HG03460 (cell line): Measurements from ENCODE around the gene GORASP1.

ENCODE experiments used
- ATAC-seq: cut with Tn5 transposase; IDR thresholded peaks from one replicate; pipeline ENCODE4 v1.9.1; 2021; ENCODE audit not compliant: unreplicated experiment

The GORASP1 gene

GRCh38 chr3:39107388-39108199, at the start of gene GORASP1, which contains the start of gene TTC21A:
Gene GORASP1, minus strand, starts transcription at chr3:39107627. Its CDS starts 86 bp downstream, at chr3:39107541.
Gene TTC21A, plus strand, starts transcription at chr3:39107680. Its CDS starts 158 bp downstream, at chr3:39107838.
- ATAC-seq: peak; percentile 46

GRCh38 chr3:39156421-39156820, 49.0 kb upstream of the GORASP1 start:
- no peak for ATAC-seq

DNA sequence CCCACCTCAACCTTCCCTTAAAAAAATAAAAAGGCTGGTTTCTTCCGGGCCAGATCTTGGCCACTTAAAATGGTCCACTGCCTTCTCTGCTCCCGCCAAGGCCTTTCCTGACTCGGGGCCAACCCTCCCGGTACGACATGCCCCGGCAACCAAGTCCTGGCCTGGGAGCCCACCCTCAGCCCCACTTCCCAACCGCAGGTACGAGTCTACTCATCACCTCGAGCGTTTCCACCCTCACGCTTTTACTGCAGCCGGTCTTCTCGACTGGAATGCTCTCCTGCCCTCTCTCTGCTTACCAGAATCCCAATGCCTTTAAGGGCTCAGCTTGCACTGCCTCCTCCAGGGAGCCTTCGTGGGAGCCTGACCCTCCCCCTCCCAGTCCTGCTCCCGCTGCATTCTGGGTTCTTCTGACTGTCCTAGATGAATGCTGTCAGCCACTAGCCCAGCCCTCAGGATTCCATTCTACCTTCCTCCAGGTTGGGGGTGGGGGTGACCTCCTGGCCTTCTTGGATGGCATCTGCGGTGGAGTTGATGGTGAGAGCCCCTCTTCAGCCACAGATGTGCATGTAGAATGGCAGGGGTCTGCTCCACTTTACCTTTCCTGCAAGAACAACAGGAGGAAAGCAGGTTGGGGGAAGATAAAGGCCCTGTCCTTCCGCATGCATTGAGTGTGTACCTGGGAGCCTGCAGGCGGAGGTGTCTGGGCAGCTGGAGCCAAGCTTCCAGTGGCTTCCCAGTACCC, 47.0 kb upstream of the GORASP1 start:
- no peak for ATAC-seq

DNA sequence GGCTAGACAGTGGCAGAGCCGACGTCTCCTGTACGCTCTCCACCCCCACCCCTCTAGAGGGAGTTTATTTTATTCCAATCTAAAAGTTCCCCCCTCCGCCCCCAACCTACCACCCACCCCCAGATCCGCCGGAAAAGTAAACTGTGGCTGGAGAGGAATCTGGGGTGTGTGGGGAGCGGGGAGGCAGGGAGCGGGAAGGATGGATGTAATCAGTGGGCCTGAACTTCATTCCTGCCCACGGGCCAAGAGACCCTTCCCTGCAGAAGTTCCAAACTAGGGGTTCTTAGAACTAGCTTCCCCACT, 46.5 kb upstream of the GORASP1 start:
- no peak for ATAC-seq

DNA sequence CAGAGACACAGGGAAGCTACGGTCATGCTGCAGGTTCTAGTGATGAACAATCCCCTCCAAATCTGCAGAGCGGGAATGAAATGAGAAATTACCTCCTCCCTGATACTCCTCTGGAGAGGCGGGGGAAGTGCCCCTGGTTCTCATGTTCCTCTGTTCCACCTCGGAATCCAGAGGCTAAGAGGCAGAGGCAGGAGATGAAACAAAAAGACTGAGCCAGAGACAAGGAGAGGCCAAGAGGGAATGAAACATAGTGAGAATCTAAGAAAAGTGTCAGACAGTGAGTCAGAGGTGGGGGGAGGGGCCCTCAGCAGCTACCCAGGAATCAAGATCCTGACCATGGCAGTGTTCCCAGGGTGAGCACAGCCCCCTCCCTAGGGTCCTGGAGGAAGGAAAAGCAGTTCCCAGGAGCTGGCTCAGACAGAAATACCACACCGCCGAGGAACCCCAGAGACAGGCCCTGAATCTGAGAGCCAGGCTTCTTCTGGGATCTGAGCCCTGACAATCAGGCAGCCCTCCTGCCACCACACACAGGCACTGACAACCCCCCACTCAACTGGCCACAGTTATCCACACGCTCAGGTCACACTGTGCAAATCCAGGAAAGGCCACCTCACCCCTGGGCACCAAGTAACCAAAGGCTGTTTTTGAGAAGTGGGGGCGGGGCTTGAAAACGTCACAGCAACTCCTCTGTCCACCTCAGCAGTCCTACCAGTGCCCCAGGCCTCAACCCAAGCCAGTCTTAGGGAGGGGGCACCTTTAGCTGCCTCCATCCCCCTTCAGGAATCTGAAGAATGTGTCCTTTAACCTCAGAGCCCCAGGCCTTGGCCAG, 43.6 kb upstream of the GORASP1 start:
- ATAC-seq: no peak

- no peak for ATAC-seq
These were observed 42.8 kb upstream of the GORASP1 start for GRCh38 chr3:39150148-39150802.

DNA sequence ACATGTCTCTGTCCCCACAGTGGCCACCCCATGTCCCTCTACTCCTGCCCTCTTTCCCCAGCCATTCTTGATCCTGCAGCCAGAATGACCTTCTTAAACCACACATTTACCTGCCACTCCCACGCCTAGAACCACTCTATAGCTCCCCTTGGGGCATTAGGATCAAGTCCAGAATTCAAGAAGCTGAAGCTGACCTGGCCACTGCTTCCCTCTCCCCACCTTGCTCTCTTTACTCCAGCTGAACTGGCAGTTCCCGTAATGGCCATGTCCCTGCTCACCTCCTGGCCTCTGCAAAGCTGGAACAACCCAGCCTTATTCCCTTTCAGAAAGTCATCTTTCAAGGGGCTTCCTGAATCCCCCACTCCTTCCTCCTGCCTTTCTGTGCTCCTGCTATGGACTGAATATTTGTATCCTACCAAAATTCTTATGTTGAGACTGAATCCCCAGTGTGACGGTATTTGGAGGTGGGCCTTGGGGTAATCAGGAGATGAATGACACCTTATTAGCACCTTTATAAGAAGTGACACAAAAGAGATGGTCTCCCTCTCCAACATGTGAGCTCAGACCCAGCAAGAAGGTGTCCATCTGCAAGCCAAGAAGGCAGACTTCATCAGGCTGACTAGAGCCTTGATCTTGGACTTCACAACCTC, 42.2 kb upstream of the GORASP1 start:
- no peak for ATAC-seq

DNA sequence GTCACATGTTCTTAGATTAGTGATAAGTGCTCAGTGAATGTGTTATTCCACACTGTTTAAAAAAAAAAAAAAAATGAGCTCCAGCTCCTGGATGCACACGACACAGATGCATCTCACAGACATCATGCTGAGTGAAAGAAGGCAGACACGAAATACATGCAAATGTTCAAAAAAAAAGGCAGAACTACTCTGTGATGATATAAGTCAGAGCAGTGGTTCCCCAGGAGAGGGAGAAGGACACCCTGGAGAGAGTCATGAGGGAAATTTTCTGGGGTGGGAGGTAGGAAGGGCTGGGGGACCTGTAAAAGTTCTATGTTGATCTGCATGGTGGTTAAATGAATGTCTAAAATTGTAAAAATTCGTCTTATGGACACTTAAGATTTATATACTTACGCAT, 41.6 kb upstream of the GORASP1 start:
- no peak for ATAC-seq

DNA sequence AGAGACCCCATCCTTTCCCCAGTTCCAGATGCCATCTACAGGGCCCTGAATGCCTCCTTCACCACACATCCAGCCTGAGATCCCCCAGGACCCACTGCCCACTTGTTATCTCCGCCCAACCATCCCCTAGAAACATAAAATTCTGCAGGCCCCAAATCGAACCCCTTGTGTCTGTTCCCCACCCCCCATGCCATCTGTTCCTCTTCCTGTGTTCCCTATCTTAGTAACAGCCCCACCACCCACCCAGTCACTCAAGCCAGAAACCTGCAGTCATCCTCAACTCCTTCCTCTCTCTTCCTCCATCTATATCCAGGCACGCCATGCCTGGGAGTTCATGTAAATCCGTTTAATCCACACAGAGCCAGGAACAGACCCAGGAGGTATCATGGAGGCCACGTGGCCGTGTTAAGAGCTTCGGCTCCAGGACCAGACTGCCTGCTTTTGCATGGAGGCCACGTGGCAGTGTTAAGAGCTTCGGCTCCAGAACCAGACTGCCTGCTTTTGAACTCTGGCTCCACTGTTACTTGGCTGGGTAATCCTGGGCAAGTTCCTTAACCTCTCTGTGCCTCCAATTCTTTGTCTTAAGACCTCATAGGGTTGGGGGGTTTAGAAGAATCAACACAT, 41.1 kb upstream of the GORASP1 start:
- no peak for ATAC-seq

GRCh38 chr3:39147711-39148434, 40.4 kb upstream of the GORASP1 start:
- peak; percentile 27 for ATAC-seq

DNA sequence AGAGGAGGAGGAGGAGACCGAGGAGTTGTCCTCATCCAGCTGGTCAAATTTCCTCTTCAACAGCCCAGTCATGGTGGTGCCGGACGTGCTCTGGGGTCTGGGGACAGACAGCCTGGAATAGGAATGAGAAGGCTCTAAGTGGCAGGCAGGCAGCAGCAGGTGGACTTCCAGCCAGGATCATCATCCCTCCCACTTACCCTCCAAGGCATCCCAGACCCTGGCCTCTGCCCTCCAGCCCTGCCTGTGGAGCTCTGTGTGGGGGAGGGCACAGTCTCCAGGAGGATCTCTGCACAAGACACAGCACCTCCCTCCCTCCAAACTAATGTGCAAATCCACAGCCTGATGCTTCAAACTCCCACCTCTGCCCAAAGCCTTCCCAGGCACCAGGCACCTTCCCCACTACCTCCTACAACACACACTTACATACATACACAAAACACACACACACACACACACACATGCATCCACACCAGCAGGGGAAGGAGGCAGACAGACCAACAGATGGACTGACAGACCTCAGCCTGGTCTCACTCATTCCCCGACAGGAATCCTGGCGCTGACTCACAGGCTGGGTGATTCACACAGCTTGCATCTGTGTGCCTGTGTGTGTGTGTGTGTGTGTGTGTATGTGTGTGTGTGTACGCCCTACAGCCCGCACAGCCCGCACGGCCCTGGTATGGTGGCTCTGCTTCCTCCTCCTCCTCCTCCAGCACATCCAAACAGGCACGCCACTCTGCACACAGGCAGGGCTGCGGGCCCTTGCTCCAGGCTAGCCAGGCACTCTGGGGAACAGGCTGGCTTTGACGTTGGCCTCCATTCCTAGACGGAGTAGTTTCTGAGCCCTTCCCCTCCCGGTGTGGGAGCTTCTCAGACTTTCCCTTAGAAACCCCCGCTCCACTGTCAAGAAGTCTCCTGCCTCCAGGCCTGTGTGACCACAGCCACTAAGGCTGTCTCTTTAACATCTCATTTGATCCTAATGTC, 39.5 kb upstream of the GORASP1 start:
- no peak for ATAC-seq

GRCh38 chr3:39146083-39146501, 38.7 kb upstream of the GORASP1 start:
- ATAC-seq: no peak

DNA sequence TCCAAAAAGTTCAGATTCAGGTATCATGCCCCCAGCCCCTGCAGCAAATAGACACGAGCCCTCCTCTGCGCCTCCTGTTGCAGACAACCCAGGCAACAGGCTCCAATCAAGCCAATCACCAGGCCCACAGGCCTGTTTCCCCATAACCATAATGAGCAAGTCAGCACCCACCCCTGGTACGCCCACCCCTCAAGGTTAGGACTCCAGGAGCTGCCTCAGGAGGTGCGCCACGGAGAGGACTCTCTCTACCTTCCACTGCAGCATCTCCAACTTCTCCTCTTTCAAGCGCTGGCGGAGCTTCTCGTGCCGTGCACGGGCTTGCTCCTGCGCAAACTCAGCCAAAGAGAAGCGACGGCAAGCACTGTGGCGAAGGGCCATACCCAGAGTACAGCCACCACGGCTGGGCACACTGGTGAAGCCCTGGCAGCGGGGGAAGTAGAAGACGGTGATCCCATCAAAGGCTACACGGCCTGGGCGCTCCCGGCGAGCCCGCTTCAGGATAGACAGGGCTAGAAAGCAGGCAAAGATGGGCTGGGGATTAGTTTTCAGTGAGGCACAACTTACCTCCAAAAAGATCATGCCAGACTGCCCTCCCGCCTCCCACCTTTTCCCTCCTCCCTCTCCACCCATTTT, 37.4 kb upstream of the GORASP1 start:
- ATAC-seq: no peak

GRCh38 chr3:39144095-39144747, 36.8 kb upstream of the GORASP1 start:
- no peak for ATAC-seq

DNA sequence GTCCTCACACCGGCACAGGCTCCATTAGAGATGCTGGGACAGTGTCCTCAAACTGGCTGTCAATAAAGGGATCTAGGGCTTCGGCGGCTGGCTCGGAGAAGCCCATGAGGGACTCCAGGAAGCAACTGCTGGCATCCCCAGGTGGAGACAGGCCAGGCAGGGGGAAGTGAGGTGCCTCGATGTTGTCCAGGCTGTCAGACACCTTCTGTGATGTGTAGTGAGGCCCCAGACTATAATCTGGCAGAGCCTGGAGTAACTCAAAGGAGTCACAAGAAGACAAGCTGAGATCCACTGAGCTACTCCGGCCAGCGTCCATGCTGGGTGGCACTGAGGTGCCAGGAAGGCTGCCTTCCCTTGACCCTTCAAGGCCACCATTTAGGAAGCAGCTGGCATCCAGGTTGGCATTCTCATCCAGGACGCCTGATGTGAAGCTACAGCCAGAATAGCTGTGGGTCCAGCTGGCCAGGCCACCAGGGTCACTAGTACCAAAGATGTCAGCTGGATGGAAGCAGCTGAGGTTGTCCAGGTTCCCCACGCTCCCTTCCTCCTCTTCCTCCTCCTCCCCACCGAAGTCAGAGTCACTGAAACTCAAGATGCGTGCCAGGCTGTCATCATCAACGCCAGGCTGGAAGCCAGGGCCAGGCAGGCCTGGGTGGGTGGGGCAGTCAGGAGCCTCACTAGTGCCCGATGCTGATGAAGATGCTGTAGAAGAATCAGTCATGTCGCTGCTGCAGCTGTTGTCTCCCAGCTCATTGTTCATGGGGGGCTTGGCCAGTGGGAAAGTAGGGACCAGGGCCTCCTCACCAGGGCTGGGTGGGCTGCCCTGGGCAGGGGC, 35.8 kb upstream of the GORASP1 start:
- ATAC-seq: no peak

DNA sequence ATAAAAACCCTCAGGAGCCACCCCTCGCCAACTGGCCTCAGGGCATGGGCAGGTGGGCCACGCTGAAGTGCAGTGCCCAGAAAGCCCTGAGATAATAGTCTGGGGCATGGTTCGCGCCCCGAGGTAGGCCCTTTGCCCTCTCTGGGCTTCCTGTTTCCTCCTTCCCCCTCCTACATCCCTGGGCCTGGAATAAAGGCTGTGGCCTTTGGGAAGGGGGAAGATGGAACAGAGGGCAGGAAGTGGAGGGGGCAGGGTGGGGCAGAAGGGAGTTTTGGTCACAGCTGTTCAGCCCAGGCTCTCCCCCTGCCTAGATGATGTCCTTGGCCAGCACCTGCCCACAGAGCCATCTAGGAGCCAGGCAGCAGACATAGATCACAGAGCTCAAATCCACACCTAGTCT, 34.6 kb upstream of the GORASP1 start:
- ATAC-seq: no peak
